Measurements from ENCODE around the gene MCOLN3. TPM values are rescaled to one million over a fixed set of nuclear protein-coding genes. Genes with fewer than 3 reads are reported as not detected.

The MCOLN3 gene
- total RNA-seq, 1 experiment from 2014 or later: 14.2 TPM

DNA sequence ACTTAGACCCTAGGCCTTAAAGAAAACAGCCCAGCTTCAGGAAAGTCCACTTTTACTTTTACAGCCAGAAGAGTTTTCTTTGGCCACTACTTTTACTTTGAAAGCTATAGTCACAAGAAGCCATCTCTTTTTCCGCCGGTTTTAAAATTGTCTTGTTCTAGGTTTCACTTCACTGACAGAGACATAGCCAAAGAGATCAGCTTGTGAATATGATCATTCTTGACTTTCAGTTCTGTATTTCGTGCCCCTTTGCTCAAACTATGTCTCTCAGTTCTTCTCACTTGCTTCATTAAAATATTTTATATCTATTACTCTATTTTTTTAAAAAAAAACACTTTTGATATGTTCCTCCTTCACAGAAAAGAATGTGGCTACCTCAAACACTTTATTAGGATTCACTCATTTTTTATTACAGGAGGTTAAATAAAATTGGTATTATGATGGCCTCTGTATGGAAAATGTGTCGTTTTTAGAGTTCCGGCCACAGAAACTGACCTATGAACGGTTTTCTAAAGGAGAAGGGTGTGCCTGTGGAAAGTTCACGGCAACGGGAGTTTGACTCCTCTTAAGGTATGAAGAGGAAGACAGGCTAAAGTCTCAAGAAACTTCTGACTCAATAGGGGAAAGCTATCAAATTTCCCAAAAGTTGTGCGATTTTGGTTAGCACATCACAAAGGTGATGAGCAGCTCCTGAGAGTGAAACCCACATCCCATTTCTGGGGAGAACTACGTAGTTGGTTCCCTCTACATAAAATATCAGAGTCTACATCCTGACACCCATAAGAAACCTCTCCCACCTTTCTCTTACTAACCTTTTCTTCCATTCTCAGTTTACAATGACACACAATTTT lies 52.6 kb downstream of the MCOLN3 start:
- BruUV-seq (replicated peaks): TSS peak; percentile 60
- Histone ChIP-seq H3K36me3 (ENCODE audit: control insufficient read depth, insufficient read depth, low read length) (no peaks in the 10 kb centered on the region), H3K27me3 (ENCODE audit: control insufficient read depth, insufficient read depth, low read length) (peaks cover 12% of the 10 kb centered on the region), H3K27ac (ENCODE audit: low read length) (peak overlapping the region; percentile 18; the same call in 1 of the 2 replicates), H3K4me3 (ENCODE audit: low read depth in 2 of 2, low read length in 2 of 2) (peak overlapping the region; percentile 25 to 64), H3K4me1 (ENCODE audit: control insufficient read depth, insufficient read depth, low read length) (peaks cover 9% of the 10 kb centered on the region; the same call in 1 of the 2 replicates), H3K9me3 (ENCODE audit: control insufficient read depth, insufficient read depth, low read depth, low read length) (no peaks in the 10 kb centered on the region)
- in situ Hi-C loops (cut with HindIII; ENCODE audit: low pct_unique_long_range_greater_than_20kb, low sequenced_read_pairs): no loop called here
- no peak for TF ChIP-seq SIN3A (IDR thresholded peaks at IDR 0.05; ENCODE audit: borderline replicate concordance, insufficient read depth, low read depth, low read length)
- TF ChIP-seq, protein P1, sequence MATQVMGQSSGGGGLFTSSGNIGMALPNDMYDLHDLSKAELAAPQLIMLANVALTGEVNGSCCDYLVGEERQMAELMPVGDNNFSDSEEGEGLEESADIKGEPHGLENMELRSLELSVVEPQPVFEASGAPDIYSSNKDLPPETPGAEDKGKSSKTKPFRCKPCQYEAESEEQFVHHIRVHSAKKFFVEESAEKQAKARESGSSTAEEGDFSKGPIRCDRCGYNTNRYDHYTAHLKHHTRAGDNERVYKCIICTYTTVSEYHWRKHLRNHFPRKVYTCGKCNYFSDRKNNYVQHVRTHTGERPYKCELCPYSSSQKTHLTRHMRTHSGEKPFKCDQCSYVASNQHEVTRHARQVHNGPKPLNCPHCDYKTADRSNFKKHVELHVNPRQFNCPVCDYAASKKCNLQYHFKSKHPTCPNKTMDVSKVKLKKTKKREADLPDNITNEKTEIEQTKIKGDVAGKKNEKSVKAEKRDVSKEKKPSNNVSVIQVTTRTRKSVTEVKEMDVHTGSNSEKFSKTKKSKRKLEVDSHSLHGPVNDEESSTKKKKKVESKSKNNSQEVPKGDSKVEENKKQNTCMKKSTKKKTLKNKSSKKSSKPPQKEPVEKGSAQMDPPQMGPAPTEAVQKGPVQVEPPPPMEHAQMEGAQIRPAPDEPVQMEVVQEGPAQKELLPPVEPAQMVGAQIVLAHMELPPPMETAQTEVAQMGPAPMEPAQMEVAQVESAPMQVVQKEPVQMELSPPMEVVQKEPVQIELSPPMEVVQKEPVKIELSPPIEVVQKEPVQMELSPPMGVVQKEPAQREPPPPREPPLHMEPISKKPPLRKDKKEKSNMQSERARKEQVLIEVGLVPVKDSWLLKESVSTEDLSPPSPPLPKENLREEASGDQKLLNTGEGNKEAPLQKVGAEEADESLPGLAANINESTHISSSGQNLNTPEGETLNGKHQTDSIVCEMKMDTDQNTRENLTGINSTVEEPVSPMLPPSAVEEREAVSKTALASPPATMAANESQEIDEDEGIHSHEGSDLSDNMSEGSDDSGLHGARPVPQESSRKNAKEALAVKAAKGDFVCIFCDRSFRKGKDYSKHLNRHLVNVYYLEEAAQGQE (IDR thresholded peaks at IDR 0.05; ENCODE audit: insufficient read depth in 1 of 2, low read depth in 2 of 2, low read length in 1 of 2): no peak
- TF ChIP-seq, protein P2, sequence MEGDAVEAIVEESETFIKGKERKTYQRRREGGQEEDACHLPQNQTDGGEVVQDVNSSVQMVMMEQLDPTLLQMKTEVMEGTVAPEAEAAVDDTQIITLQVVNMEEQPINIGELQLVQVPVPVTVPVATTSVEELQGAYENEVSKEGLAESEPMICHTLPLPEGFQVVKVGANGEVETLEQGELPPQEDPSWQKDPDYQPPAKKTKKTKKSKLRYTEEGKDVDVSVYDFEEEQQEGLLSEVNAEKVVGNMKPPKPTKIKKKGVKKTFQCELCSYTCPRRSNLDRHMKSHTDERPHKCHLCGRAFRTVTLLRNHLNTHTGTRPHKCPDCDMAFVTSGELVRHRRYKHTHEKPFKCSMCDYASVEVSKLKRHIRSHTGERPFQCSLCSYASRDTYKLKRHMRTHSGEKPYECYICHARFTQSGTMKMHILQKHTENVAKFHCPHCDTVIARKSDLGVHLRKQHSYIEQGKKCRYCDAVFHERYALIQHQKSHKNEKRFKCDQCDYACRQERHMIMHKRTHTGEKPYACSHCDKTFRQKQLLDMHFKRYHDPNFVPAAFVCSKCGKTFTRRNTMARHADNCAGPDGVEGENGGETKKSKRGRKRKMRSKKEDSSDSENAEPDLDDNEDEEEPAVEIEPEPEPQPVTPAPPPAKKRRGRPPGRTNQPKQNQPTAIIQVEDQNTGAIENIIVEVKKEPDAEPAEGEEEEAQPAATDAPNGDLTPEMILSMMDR (IDR thresholded peaks at IDR 0.05): no peak
- TF ChIP-seq POLR2AphosphoS5 (IDR thresholded peaks at IDR 0.05; ENCODE audit: low read depth, low read length): no peak
- TF ChIP-seq TCF7L2 (IDR thresholded peaks at IDR 0.05; ENCODE audit: low read depth, low read length): no peak
- DNase-seq (ENCODE audit: low read depth, low spot score) (no peak), ATAC-seq (no peak)
- intact Hi-C loops (cut with micrococcal nuclease; ENCODE audit: unreplicated experiment): no loop called here
- CTCF ChIA-PET: interaction anchor here (1.5 kb wide), 1 partner anchor 51 kb away, joined by 8 read pairs; no protein-coding TSS in a partner anchor
- POLR2A ChIA-PET: interaction anchor here (0.6 to 0.8 kb wide), 2 partner anchors 8 to 46 kb away, joined by 4 to 8 read pairs; no protein-coding TSS in a partner anchor

DNA sequence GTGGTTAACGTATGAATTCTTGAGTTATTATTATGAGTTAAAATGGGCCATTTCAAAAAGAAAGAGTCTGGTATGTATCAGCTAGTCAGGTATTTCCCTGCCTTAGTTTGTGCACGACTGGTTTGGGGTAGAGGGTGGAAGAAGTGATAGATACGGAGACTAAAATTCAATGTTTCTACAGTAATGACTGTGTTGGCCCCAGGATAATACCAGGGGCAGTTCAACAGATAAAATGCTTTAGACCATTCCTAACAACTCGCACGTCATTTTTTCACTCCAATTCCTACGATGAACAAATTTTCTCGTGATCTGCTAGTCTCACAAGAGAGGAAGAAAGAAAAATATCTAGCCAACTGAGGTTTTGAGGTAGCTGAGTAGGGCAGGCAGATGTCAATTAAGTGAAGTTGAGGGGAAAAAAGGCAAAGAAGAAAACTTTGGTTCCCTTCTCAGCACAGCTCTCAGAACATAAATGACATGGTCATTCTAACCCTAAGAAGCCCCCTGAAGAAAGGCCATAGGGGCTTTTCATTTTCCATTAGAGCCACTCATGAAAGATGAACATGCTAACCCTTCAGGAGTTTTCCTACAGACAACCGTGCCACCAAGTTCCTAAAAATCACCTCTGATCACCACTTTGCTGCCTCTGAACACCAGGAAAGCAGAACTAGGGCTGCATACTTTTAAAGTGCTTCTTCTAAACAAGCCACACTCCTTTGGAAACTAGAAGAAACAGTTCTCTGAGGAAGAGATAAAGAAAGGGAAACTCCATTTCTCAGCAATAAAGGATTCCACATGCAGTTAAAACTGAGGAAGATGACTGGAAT lies 57.0 kb downstream of the MCOLN3 start:
- POLR2A ChIA-PET: interaction anchor here (0.6 kb wide), 1 partner anchor 186 kb away, joined by 3 read pairs; no protein-coding TSS in a partner anchor
- peaks cover 9% of the 10 kb centered on the region; the same call in 1 of the 2 replicates for H3K4me1 ChIP-seq (ENCODE audit: control insufficient read depth, insufficient read depth, low read length)

More for the DNA sequence above, 57.0 kb downstream of the MCOLN3 start:
- DNase-seq (ENCODE audit: low read depth, low spot score): no peak
- Histone ChIP-seq H3K4me3 (ENCODE audit: low read depth in 2 of 2, low read length in 2 of 2) (no peak overlapping the region), H3K27ac (ENCODE audit: low read length) (no peak overlapping the region), H3K9me3 (ENCODE audit: control insufficient read depth, insufficient read depth, low read depth, low read length) (no peaks in the 10 kb centered on the region), H3K36me3 (ENCODE audit: control insufficient read depth, insufficient read depth, low read length) (no peaks in the 10 kb centered on the region), H3K27me3 (ENCODE audit: control insufficient read depth, insufficient read depth, low read length) (no peaks in the 10 kb centered on the region; the same call in 1 of the 2 replicates)
- no peak for ATAC-seq
- intact Hi-C loops (cut with micrococcal nuclease; ENCODE audit: unreplicated experiment): no loop called here
- in situ Hi-C loops (cut with HindIII; ENCODE audit: low pct_unique_long_range_greater_than_20kb, low sequenced_read_pairs): no loop called here
- no peak for TF ChIP-seq POLR2AphosphoS5 (IDR thresholded peaks at IDR 0.05; ENCODE audit: low read depth, low read length)
- BruUV-seq (replicated peaks): no TSS peak
- CTCF ChIA-PET: no interaction called here
